Cortex of kidney (tissue), 1 donor: ENCODE data around the gene UBASH3B.
"Not testable (repeated sequence)": the region's sequence is repeated elsewhere in the genome, so short reads cannot be mapped to it uniquely, and the experiment has no call there.

Source experiments
- DNase-seq: peaks from one replicate; lab custom pipeline; 2025; lab: John Stamatoyannopoulos, UW

UBASH3B gene

GRCh38 chr11:122655527-122656072 is at the start of gene UBASH3B:
Gene UBASH3B (plus strand): TSS chr11:122655722. CDS start chr11:122656050, 328 bp downstream.
- DNase-seq, result no peak

GRCh38 chr11:122607162-122607561 is 48.4 kb upstream of the UBASH3B start:
- DNase-seq, result not testable (repeated sequence)

- DNase-seq, result no peak
Measured at GRCh38 chr11:122612123-122612824, 43.2 kb upstream of the UBASH3B start.

GRCh38 chr11:122616718-122617117 is 38.8 kb upstream of the UBASH3B start:
- DNase-seq, result no peak

GRCh38 chr11:122617297-122617696 is 38.2 kb upstream of the UBASH3B start:
- DNase-seq, result no peak

GRCh38 chr11:122617926-122618325 is 37.6 kb upstream of the UBASH3B start:
- DNase-seq, result no peak

GRCh38 chr11:122618927-122619326 is 36.6 kb upstream of the UBASH3B start:
- DNase-seq, result no peak

- no peak for DNase-seq
Measured at GRCh38 chr11:122619757-122620156, 35.8 kb upstream of the UBASH3B start.

GRCh38 chr11:122625501-122625900 is 30.0 kb upstream of the UBASH3B start:
- not testable (repeated sequence) for DNase-seq

GRCh38 chr11:122625976-122626665 is 29.4 kb upstream of the UBASH3B start:
- no peak for DNase-seq

- DNase-seq, result no peak
Measured at GRCh38 chr11:122627745-122628144, 27.8 kb upstream of the UBASH3B start.

GRCh38 chr11:122628810-122629555 is 26.5 kb upstream of the UBASH3B start:
- no peak for DNase-seq

- no peak for DNase-seq
Measured at GRCh38 chr11:122632181-122632824, 23.2 kb upstream of the UBASH3B start.

- no peak for DNase-seq
Measured at GRCh38 chr11:122633219-122633829, 22.2 kb upstream of the UBASH3B start.

GRCh38 chr11:122634501-122634900 is 21.0 kb upstream of the UBASH3B start:
- DNase-seq, result no peak

- no peak for DNase-seq
Measured at GRCh38 chr11:122637541-122637940, 18.0 kb upstream of the UBASH3B start.

GRCh38 chr11:122642472-122642922 is 13.0 kb upstream of the UBASH3B start:
- no peak for DNase-seq

- DNase-seq, result no peak
Measured at GRCh38 chr11:122642971-122643370, 12.6 kb upstream of the UBASH3B start.

- DNase-seq, result no peak
Measured at GRCh38 chr11:122645847-122646246, 9.7 kb upstream of the UBASH3B start.

GRCh38 chr11:122646549-122647340 is 8.8 kb upstream of the UBASH3B start:
- DNase-seq, result no peak
